NCI-H146 (cell line): ENCODE results near the gene NOL8.

Experiments used
- DNase-seq: peaks from one replicate; lab custom pipeline; 2025; lab: John Stamatoyannopoulos, UW

NOL8 gene

DNA sequence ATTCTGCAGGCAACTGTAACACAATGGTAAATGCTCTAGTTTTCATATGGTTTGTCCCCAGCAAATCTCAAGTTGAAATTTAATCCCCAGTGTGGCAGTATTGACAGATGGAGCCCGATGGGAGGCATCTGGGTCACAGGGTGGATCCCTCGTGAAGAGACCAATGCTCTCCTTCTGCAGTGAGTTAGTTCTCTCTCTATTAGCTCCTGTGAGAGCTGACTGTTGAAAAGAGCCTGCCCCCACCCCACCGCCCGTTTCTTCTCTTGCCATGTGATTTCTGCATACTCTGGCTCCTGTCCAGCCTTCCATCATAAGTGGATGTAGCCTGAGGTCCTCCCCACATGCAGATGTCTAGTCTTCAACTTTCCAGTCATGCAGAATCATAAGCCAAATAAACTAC, 58.7 kb downstream of the NOL8 start:
- DNase-seq = no peak

DNA sequence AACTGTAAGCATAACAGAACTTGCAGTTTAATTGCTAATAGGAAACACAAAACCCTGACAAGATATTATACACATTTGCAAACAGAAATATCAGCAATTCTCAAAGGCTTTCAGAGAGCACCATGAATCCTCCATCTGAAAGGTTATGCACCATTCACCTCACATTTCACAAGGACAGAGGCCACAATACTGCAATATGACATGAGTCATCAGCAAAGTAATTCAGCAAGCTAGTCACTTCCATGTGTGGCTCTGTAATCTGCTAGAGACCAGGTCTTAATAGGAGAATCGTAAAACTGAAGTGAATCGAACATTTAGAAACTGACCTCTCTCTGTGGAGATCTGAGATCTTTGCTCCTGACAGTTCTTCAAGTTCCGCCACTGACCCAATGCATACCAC, 60.0 kb downstream of the NOL8 start:
- no peak for DNase-seq

DNA sequence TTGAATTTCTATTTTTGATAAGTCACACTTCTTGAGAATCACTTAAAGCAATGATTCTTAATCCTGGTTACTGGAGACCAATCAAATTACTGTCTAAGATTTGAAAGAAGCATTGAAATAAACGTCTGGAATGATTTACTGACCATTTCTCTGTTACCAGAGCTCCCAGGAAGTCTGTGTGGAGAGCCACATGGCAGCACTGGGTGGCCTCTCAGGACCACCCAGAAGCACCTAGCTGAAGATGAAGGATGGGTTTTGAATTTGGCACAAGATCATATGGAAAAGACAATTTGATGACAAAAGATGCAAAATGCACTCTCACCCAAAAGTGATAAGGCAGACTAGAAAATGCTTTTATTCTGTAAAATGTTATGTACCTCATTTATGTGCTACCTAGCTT, 62.0 kb downstream of the NOL8 start:
- no peak for DNase-seq

DNA sequence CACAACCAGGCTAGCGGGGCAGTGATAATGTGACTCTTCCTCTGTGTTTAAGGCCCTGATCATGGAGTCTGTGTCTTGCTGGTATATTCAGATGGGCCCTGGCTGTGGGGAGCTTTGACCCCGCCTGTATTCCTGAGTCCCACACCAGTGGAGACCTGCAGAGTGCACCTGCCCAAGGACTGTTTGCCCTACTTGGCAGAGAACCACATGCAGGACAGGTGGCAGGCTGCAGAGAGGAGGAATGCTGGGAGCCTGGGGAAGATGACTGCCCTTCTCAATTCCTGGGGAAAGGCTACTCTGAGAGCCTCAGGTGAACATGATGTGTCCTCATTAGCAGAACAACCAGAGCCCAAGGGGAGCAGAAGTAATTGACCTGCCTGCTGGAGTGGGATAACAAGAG, 67.8 kb downstream of the NOL8 start:
- DNase-seq = peak; percentile 7

DNA sequence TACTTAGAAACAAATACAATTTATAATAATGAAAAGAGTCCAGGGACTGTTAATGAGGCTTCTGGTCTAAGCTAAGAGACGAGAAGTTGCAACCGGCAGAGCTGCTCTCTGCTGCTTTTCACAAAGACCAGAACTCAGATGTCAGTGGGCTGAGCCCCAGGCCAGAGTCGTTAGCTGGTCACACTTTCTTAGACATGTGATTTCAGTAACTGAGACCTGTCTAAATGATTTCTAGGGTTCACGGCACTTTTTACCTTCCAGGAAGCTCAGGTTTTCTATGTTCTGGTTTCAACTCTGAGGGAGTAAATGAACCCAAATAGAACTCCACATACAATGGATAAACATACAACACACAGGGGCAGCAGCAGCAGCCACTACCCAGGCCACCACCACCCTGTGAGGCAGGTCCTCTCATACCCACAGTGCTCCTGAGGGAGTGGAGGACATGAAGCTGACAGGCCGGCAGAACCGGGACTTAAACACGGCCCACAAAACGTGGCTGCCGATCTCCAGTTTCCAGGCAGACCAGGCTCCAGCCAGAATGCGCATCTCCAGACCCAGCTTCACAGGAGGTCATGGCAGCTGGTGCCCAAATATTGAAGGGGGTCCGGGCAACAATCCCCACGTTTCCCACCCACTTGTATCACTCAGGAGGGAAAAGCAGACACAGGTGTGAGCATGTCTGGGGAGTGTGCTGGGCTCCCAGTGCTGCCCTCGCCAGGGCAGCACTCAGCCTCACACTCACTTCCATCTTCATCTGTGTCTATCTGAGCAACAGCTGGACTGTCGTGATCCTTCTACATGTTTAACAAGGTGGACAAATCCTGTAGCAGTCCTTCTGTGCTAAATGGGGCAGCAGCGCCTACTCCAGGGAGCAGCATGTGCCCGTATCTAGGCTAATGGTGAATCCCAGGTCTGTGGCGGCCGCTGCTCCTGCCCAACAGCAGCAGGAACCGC, 70.5 kb downstream of the NOL8 start:
- DNase-seq = no peak

DNA sequence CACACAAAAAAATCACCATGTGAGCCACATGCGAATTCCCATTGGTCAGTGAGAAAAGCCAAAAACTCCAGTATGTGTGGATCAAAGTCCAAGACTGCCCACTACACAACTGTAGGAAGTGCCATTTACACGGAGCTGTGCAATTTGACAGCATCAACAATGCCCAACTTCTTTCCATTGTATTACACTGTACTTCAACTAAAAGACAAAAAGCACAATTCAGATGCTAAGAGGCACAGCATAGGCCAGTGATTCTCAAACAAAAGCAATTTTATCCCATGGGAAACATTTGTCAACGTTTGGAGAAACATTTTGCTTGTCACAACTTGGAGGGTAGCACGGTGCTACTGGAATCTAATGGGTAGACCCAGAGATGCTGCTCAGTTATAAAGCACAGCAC, 71.5 kb downstream of the NOL8 start:
- DNase-seq = no peak

DNA sequence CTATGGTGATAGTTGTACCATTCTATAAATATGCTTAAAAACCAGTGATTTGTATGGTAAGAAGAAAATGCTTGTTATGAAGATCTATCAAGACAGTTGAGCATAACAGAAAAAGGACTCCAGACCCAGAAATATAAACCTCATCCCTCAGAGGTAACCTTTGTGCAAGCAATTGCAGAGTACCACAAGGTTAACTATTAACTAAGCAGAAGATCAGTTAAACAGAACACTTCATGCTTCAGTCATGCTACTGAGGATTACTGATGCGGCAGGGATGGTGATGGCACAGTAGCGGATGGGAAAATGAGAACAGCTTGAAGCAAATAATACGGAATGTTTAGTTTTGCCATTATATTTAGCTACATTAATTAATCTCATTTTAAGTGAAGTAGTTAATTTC, 77.2 kb downstream of the NOL8 start:
- no peak for DNase-seq
